ENCODE measurements around the gene TMEM255A. TPM values are rescaled to one million over a fixed set of nuclear protein-coding genes. Genes with fewer than 3 reads are reported as not detected.
A peak's percentile ranks its signal among the peaks of the same experiment; 100 is the strongest.

Gene TMEM255A
- total and polyA plus RNA-seq, 2 of the 4 experiments (the other 2 are of a cell fraction), result 0.03 TPM; not detected in 1

GRCh38 chrX:120305531-120306141, 5.6 kb downstream of the TMEM255A start:
- no peaks in the 10 kb centered on the region for H3K4me1 ChIP-seq (ENCODE audit: control insufficient read depth, insufficient read depth, low read length)
- no peak overlapping the region for H2AK5ac ChIP-seq (ENCODE audit: low read depth, low read length)
- intact Hi-C loops (cut with micrococcal nuclease) (no loop called here), dilution Hi-C loops (cut with HindIII; ENCODE audit: low sequenced_read_pairs, unreplicated experiment) (no loop called here), in situ Hi-C loops (cut with MboI; ENCODE audit: low sequenced_read_pairs) (no loop called here)
- BruUV-seq (replicated peaks), result no TSS peak
- no peak for DNase-seq
- no peak overlapping the region for H2BK15ac ChIP-seq (ENCODE audit: low read depth, low read length)
- CTCF ChIA-PET, result no interaction called here
- no peak for ATAC-seq (ENCODE audit: low read depth)
- no peak overlapping the region for H3K23ac ChIP-seq (ENCODE audit: low read depth, low read length)
- H3K9me3 ChIP-seq (ENCODE audit: control insufficient read depth, insufficient read depth, low read length), result peaks cover 2% of the 10 kb centered on the region; the same call in 1 of the 2 replicates
- H2BK20ac ChIP-seq (ENCODE audit: low read depth, low read length), result no peak overlapping the region
- no peak overlapping the region for H3K4me2 ChIP-seq (ENCODE audit: low read depth, low read length)
- no peak overlapping the region for H3K9ac ChIP-seq (ENCODE audit: low read depth, low read length)
- peak overlapping the region; percentile 38 for H2AFZ ChIP-seq (replicated peaks; ENCODE audit: low read length, poor library complexity)
- no peak overlapping the region for H3K4me3 ChIP-seq (ENCODE audit: insufficient read depth, low read depth, low read length)
- no peak overlapping the region for H3K4ac ChIP-seq (ENCODE audit: low read depth, low read length)
- no peak overlapping the region for H3K18ac ChIP-seq (ENCODE audit: low read depth, low read length)
- no peaks in the 10 kb centered on the region for H3K36me3 ChIP-seq (ENCODE audit: control insufficient read depth, insufficient read depth, low read length)
- H4K8ac ChIP-seq (ENCODE audit: low read depth in 2 of 2, low read length in 2 of 2), result no peak overlapping the region
- WGBS, 2 experiments (ENCODE audit: extremely low coverage in 2 of 2, insufficient read length in 1 of 2), result 40% methylated on average over 1 of the region's 11 CpGs; no CpG with 5 or more reads in 1 of the 2 experiments
- no peak overlapping the region for H3K14ac ChIP-seq (replicated peaks; ENCODE audit: low read depth, low read length)
- no peak overlapping the region for H2BK5ac ChIP-seq (ENCODE audit: low read depth, low read length, poor library complexity, severe bottlenecking)
- H3K27ac ChIP-seq (ENCODE audit: insufficient read depth, low read length), result no peak overlapping the region
- no peak overlapping the region for H3K56ac ChIP-seq (ENCODE audit: extremely low read depth, insufficient read depth, low read length)
- no peaks in the 10 kb centered on the region for H3K9me1 ChIP-seq (ENCODE audit: insufficient read depth, low read length)
- no peak overlapping the region for H4K91ac ChIP-seq (ENCODE audit: insufficient read depth, low read depth, low read length)
- peaks cover 32% of the 10 kb centered on the region for H3K27me3 ChIP-seq (ENCODE audit: control insufficient read depth, insufficient read depth, low read length)
- H2AK9ac ChIP-seq (replicated peaks; ENCODE audit: low read depth, low read length, poor library complexity), result no peak overlapping the region
- no peaks in the 10 kb centered on the region for H3K79me1 ChIP-seq (ENCODE audit: low read depth in 1 of 2, low read length in 2 of 2)
- TF ChIP-seq POLR2A (IDR thresholded peaks at IDR 0.05; ENCODE audit: low read depth, low read length) (no peak), SMC3 (IDR thresholded peaks at IDR 0.05; ENCODE audit: low read depth, low read length) (no peak), USF2 (IDR thresholded peaks at IDR 0.05; ENCODE audit: low read depth, low read length) (no peak), MAFK (IDR thresholded peaks at IDR 0.05; ENCODE audit: low read depth, low read length) (no peak), RFX5 (IDR thresholded peaks at IDR 0.05; ENCODE audit: low read depth, low read length) (no peak), CEBPB (IDR thresholded peaks at IDR 0.05; ENCODE audit: low read depth, low read length) (no peak), MAZ (IDR thresholded peaks at IDR 0.05; ENCODE audit: borderline replicate concordance, low read depth, low read length) (no peak), MXI1 (IDR thresholded peaks at IDR 0.05; ENCODE audit: borderline replicate concordance, low read depth, low read length) (no peak), FOS (IDR thresholded peaks at IDR 0.05; ENCODE audit: low read depth, low read length) (no peak), RAD21 (IDR thresholded peaks at IDR 0.05; ENCODE audit: low read length) (no peak), BHLHE40 (IDR thresholded peaks at IDR 0.05; ENCODE audit: low read depth, low read length) (no peak), CHD1 (IDR thresholded peaks at IDR 0.05; ENCODE audit: low read depth, low read length) (no peak), RCOR1 (IDR thresholded peaks at IDR 0.05; ENCODE audit: insufficient replicate concordance, low read length) (no peak), NFE2L2 (IDR thresholded peaks at IDR 0.05; ENCODE audit: low read depth, low read length) (no peak)
- TF ChIP-seq, protein P1, sequence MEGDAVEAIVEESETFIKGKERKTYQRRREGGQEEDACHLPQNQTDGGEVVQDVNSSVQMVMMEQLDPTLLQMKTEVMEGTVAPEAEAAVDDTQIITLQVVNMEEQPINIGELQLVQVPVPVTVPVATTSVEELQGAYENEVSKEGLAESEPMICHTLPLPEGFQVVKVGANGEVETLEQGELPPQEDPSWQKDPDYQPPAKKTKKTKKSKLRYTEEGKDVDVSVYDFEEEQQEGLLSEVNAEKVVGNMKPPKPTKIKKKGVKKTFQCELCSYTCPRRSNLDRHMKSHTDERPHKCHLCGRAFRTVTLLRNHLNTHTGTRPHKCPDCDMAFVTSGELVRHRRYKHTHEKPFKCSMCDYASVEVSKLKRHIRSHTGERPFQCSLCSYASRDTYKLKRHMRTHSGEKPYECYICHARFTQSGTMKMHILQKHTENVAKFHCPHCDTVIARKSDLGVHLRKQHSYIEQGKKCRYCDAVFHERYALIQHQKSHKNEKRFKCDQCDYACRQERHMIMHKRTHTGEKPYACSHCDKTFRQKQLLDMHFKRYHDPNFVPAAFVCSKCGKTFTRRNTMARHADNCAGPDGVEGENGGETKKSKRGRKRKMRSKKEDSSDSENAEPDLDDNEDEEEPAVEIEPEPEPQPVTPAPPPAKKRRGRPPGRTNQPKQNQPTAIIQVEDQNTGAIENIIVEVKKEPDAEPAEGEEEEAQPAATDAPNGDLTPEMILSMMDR (conservative IDR thresholded peaks at IDR 0.05; ENCODE audit: low read depth, low read length), result no peak
- TF ChIP-seq, protein P2, sequence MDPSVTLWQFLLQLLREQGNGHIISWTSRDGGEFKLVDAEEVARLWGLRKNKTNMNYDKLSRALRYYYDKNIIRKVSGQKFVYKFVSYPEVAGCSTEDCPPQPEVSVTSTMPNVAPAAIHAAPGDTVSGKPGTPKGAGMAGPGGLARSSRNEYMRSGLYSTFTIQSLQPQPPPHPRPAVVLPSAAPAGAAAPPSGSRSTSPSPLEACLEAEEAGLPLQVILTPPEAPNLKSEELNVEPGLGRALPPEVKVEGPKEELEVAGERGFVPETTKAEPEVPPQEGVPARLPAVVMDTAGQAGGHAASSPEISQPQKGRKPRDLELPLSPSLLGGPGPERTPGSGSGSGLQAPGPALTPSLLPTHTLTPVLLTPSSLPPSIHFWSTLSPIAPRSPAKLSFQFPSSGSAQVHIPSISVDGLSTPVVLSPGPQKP (IDR thresholded peaks at IDR 0.05; ENCODE audit: borderline replicate concordance, low read depth, low read length), result no peak
- POLR2A ChIA-PET (ENCODE audit: unreplicated experiment), result no interaction called here
- H2BK120ac ChIP-seq (ENCODE audit: low read depth, low read length), result no peak overlapping the region
- H4K5ac ChIP-seq (ENCODE audit: low read depth, low read length), result no peak overlapping the region
- H4K20me1 ChIP-seq (ENCODE audit: insufficient read depth, low read length), result no peaks in the 10 kb centered on the region; the same call in 1 of the 2 replicates
